Trophoblast cell (in vitro differentiated cells and primary cell): ENCODE measurements around the gene MGRN1.
A peak's percentile ranks its signal among the peaks of the same experiment; 100 is the strongest.

ENCODE experiments used
- DNase-seq, 2 donors: peaks; one replicate each; pipeline ENCODE4 v3.0.0-alpha.2; 2016
- H2AFZ ChIP-seq: 2 replicates; pipeline ENCODE4 v1.6.1; 2013; ENCODE audit warnings: low read length, moderate library complexity, mild to moderate bottlenecking; ENCODE audit not compliant: insufficient read depth, poor library complexity
- H2AK5ac ChIP-seq: 2 replicates; pipeline ENCODE4 v1.6.1; 2013; ENCODE audit warnings: mild to moderate bottlenecking, low read length
- H2BK120ac ChIP-seq: 2 replicates; pipeline ENCODE4 v1.6.1; 2013; ENCODE audit warnings: low read length, mild to moderate bottlenecking, moderate library complexity; ENCODE audit not compliant: insufficient read depth, poor library complexity
- H2BK12ac ChIP-seq: 2 replicates; pipeline ENCODE4 v1.6.1; 2013; ENCODE audit warnings: mild to moderate bottlenecking, low read length, moderate library complexity
- H2BK5ac ChIP-seq: 2 replicates; pipeline ENCODE4 v1.6.1; 2013; ENCODE audit warnings: low read length, low read depth, moderate library complexity, mild to moderate bottlenecking; ENCODE audit not compliant: poor library complexity
- H3K14ac ChIP-seq: 2 replicates; pipeline ENCODE4 v1.6.1; 2013; ENCODE audit warnings: mild to moderate bottlenecking, low read length
- H3K18ac ChIP-seq: 2 replicates; pipeline ENCODE4 v1.6.1; 2013; ENCODE audit warnings: mild to moderate bottlenecking, low read length
- H3K23ac ChIP-seq: 2 replicates; pipeline ENCODE4 v1.6.1; 2013; ENCODE audit warnings: low read length
- H3K27ac ChIP-seq: 2 replicates; pipeline ENCODE4 v1.5.1; 2013; ENCODE audit warnings: low read depth, mild to moderate bottlenecking, inconsistent platforms, low read length, moderate library complexity
- H3K27me3 ChIP-seq: 2 replicates; pipeline ENCODE4 v1.6.1; 2013; ENCODE audit warnings: inconsistent platforms, mild to moderate bottlenecking, low read length, moderate library complexity; ENCODE audit not compliant: insufficient read depth
- H3K36me3 ChIP-seq, 2 experiments: 1 replicate in 1 of 2; 2 replicates in 1 of 2; pipeline ENCODE4 v1.6.1; 2013; ENCODE audit warnings: low read length in 2 of 2, mild to moderate bottlenecking in 2 of 2, moderate library complexity in 1 of 2; ENCODE audit not compliant: insufficient read depth in 2 of 2, control insufficient read depth in 1 of 2
- H3K4ac ChIP-seq: 2 replicates; pipeline ENCODE4 v1.6.1; 2013; ENCODE audit warnings: low read depth, mild to moderate bottlenecking, low read length, moderate library complexity
- H3K4me1 ChIP-seq, 2 experiments: 1 replicate in 1 of 2; 2 replicates in 1 of 2; pipeline ENCODE4 v1.6.1; 2013; ENCODE audit warnings: low read length in 2 of 2, mild to moderate bottlenecking in 2 of 2, moderate library complexity in 1 of 2; ENCODE audit not compliant: insufficient read depth in 2 of 2, control insufficient read depth in 1 of 2
- H3K4me2 ChIP-seq: 2 replicates; pipeline ENCODE4 v1.6.1; 2013; ENCODE audit warnings: inconsistent platforms, mild to moderate bottlenecking, low read length, moderate library complexity
- H3K4me3 ChIP-seq: 2 replicates; pipeline ENCODE4 v1.5.1; 2013; ENCODE audit warnings: mild to moderate bottlenecking, low read depth, low read length, inconsistent platforms
- H3K79me1 ChIP-seq: one replicate; pipeline ENCODE4 v1.6.1; 2013; ENCODE audit warnings: low read length
- H3K79me2 ChIP-seq: 2 replicates; pipeline ENCODE4 v1.6.1; 2013; ENCODE audit warnings: low read length, mild to moderate bottlenecking; ENCODE audit not compliant: control insufficient read depth, insufficient read depth, poor library complexity
- H3K9ac ChIP-seq: 2 replicates; pipeline ENCODE4 v1.6.1; 2013; ENCODE audit warnings: mild to moderate bottlenecking, low read length
- H3K9me3 ChIP-seq: 2 replicates; pipeline ENCODE4 v1.6.1; 2013; ENCODE audit warnings: low read depth, mild to moderate bottlenecking, control low read depth, inconsistent platforms, low read length; ENCODE audit not compliant: insufficient read depth
- H4K12ac ChIP-seq: 2 replicates; pipeline ENCODE4 v1.6.1; 2013; ENCODE audit warnings: low read depth, mild to moderate bottlenecking, low read length, moderate library complexity
- H4K8ac ChIP-seq: 2 replicates; pipeline ENCODE4 v1.6.1; 2013; ENCODE audit warnings: low read depth, mild to moderate bottlenecking, low read length, moderate library complexity
- H4K91ac ChIP-seq: one replicate; pipeline ENCODE4 v1.6.1; 2013; ENCODE audit warnings: low read depth, mild to moderate bottlenecking, low read length, moderate library complexity
- WGBS: extraction: QIAGEN DNeasy Blood & Tissue Kit; methylation state at CpG from one replicate; pipeline ENCODE4 v1.1.7; 2013; ENCODE audit warnings: missing lambda C conversion rate; ENCODE audit not compliant: insufficient read length, insufficient coverage; ENCODE audit errors: extremely low coverage; 5-methylcytosine and 5-hydroxymethylcytosine counted together

The MGRN1 gene

DNA sequence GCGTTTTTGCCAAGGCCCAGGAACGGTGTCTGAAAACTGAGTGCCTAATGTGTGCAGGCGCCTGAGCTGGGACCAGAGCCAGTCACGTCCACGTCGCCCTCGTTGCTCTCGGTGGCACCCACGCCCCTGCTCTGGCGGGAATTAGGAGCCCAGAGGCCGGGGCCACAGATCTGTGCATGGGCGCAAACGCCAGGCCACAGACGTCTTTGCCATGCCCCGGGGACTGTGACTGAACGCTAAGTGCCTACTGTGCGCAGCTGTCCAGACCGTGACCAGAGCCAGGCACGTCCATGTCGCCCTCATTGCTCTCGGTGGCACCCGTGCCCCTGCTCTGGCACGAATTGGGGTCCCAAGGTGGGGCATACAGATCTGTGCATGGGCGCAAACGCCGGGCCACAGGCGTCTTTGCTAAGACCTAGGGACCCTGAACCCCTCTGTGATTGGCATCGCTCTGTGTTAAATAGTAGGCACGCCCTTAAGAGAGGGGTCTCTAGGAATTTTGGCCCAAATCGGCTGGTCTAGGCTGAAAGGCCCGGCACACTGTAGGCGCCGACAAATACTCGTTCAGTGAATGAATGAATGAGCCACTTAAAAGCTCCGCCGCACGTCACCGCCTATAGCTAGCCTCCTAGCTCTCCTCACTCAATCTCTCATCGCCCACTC is 9.1 kb upstream of the MGRN1 start:
- Histone ChIP-seq H3K79me2 (peaks cover 30% of the 10 kb centered on the region), H3K36me3 (peaks cover 0 to under 1% of the 10 kb centered on the region in 2 experiments), H3K27ac (peak overlapping the region; percentile 74), H3K4ac (peak overlapping the region; percentile 57), H2BK12ac (peak overlapping the region; percentile 47), H2BK120ac (peak overlapping the region; percentile 73), H3K14ac (peak overlapping the region; percentile 91), H3K79me1 (peaks cover 27% of the 10 kb centered on the region), H2BK5ac (peak overlapping the region; percentile 47), H3K9me3 (no peaks in the 10 kb centered on the region), H3K23ac (no peak overlapping the region), H3K18ac (peak overlapping the region; percentile 94), H4K8ac (peak overlapping the region; percentile 99), H3K4me1 (peaks cover 21 to 35% of the 10 kb centered on the region in 2 experiments), H3K9ac (peak overlapping the region; percentile 57), H2AFZ (peak overlapping the region; percentile 98), H2AK5ac (peak overlapping the region; percentile 84), H3K4me2 (peak overlapping the region; percentile 91), H3K27me3 (no peaks in the 10 kb centered on the region), H4K91ac (peak overlapping the region; percentile 91), H3K4me3 (peak overlapping the region; percentile 34), H4K12ac (peak overlapping the region; percentile 97)
- no CpG with 5 or more reads among the region's 39 CpGs for WGBS
- DNase-seq = no peak

DNA sequence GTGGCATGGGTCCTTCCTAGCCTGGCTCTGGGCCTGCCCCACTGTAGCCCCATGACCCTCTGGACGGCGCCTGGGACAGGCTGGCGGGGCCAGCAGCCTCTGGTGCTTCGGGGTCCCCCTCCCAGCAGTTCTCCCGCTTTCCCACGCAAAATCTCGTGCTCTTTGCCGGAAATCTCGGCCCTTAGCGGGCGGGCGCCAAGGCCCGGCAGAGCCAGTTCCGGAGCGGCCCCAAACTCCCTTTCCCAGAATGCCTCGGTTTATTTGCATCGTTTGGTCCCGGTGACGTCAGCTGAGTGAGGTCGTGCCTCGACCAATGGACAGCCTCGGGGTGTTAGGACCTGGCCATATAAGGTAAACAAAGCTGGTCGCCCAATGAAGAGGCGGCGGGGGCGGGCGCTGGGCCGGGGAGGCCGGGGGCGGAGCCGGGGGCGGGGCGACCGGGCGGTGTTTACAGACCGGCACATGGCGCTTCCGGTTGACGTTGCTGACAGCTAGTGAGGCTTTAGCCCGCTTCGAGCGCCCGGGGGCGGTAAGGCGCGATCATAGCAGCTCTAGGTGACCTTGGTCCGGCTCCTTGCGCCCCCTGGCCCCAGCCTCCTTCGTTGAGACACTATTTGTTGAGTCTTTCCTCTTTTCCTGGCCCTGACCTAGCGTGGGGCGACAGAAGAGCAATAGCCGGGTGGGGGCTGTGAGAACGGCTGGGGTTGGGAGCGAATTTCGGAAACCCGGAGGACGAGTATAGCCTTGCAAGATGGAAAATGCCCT is 8.4 kb upstream of the MGRN1 start:
- no CpG with 5 or more reads among the region's 57 CpGs for WGBS
- DNase-seq = peak; percentile 100
- Histone ChIP-seq H3K27ac (peak overlapping the region; percentile 85), H3K4ac (peak overlapping the region; percentile 57), H3K36me3 (no peaks in the 10 kb centered on the region), H3K18ac (peak overlapping the region; percentile 94), H2BK5ac (peak overlapping the region; percentile 87), H2BK120ac (peak overlapping the region; percentile 73), H3K4me2 (peak overlapping the region; percentile 69), H3K27me3 (no peaks in the 10 kb centered on the region), H3K14ac (peak overlapping the region; percentile 91), H3K9me3 (no peaks in the 10 kb centered on the region), H3K79me2 (peaks cover 27% of the 10 kb centered on the region), H3K79me1 (peaks cover 27% of the 10 kb centered on the region), H2AK5ac (peak overlapping the region; percentile 84), H3K9ac (peak overlapping the region; percentile 57), H3K4me3 (peak overlapping the region; percentile 53), H2BK12ac (peak overlapping the region; percentile 47), H4K91ac (peak overlapping the region; percentile 90), H4K12ac (peak overlapping the region; percentile 97), H2AFZ (peak overlapping the region; percentile 98), H3K4me1 (peaks cover 21 to 35% of the 10 kb centered on the region in 2 experiments), H3K23ac (no peak overlapping the region), H4K8ac (peak overlapping the region; percentile 99)

DNA sequence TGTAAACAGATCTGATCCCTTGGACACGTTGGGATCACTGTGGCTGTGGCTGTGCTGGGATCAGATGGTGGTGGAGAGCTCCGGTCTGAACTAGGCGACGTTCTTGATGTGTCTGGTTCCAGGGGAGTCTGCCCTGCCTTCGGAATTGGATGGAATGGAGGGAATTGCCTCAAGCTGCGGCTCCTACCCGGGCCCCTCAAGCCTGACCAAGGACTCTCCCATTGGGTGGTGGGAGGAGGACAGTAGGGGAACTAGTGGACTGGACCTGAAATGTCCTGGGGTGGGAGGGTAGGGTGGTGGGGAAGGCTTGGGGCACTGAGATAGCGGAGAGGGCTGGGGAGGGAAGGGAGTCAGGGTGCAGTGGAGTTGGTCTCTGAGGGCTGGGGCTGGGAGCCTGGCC is 6.7 kb upstream of the MGRN1 start:
- Histone ChIP-seq H3K79me2 (peaks cover 16% of the 10 kb centered on the region), H2AK5ac (no peak overlapping the region), H2BK5ac (no peak overlapping the region), H3K14ac (no peak overlapping the region), H4K8ac (no peak overlapping the region), H3K18ac (no peak overlapping the region), H3K4me3 (no peak overlapping the region), H3K27me3 (no peaks in the 10 kb centered on the region), H3K4me2 (no peak overlapping the region), H3K4me1 (peaks cover 14 to 26% of the 10 kb centered on the region in 2 experiments), H3K23ac (no peak overlapping the region), H3K79me1 (peaks cover 24% of the 10 kb centered on the region), H3K27ac (no peak overlapping the region), H4K91ac (peak overlapping the region; percentile 32), H3K36me3 (no peaks in the 10 kb centered on the region), H4K12ac (no peak overlapping the region), H3K9ac (no peak overlapping the region), H3K4ac (peak overlapping the region; percentile 28), H2AFZ (no peak overlapping the region), H2BK120ac (no peak overlapping the region), H3K9me3 (no peaks in the 10 kb centered on the region), H2BK12ac (peak overlapping the region; percentile 42)
- no peak for DNase-seq
- WGBS = no CpG with 5 or more reads among the region's 8 CpGs

DNA sequence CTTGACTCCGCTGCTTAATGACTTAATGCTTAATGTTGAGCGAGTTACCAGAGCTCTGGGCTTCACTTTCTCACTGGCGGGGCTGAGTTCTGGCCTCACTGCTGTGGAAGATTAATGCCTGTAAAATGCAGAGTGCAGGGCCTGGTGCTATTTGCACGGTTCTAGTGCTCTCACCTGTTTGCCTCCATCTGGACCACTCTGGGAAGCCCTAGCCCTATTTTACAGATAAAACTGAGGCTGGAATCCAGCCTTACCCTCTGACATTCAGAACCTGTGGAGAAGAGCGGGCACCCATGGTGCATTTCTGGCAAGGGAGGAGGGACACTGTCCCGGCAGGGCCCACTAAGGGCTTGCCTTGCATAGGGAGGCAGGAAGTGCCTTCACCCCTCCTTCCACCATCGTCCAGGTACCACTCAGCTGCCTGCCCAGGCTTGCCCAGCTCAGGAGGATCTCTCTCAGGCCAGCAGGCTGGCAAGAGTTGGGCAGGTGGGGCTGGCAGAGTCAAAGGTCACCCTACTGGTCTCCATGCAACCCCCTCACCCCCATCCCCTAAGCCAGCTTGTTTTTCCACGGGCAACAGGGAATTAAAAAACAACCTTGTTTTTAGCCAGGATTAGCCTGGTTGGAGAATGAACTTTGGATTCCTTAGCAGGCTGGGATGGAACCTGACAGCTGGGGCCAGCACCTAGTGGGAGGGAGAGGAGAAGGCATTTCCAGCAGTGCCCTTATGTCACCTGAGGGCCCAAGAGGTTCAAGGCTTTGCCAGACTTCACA is 5.8 kb upstream of the MGRN1 start:
- Histone ChIP-seq H4K12ac (no peak overlapping the region), H4K8ac (peak overlapping the region; percentile 34), H3K14ac (no peak overlapping the region), H3K4me2 (no peak overlapping the region), H4K91ac (no peak overlapping the region), H3K4me3 (no peak overlapping the region), H3K9me3 (no peaks in the 10 kb centered on the region), H2BK120ac (no peak overlapping the region), H3K18ac (peak overlapping the region; percentile 11), H2BK12ac (no peak overlapping the region), H3K36me3 (no peaks in the 10 kb centered on the region), H2AFZ (no peak overlapping the region), H3K9ac (no peak overlapping the region), H3K27me3 (no peaks in the 10 kb centered on the region), H3K79me2 (peaks cover 13% of the 10 kb centered on the region), H3K4ac (no peak overlapping the region), H3K23ac (no peak overlapping the region), H3K79me1 (peaks cover 16% of the 10 kb centered on the region), H2AK5ac (no peak overlapping the region), H2BK5ac (no peak overlapping the region), H3K27ac (no peak overlapping the region), H3K4me1 (peaks cover 6 to 17% of the 10 kb centered on the region in 2 experiments)
- DNase-seq = no peak
- WGBS = no CpG with 5 or more reads among the region's 8 CpGs
